GM18951 (cell line): ENCODE results near the gene C19orf47.
"Not testable (repeated sequence)": the region's sequence is repeated elsewhere in the genome, so short reads cannot be mapped to it uniquely, and the experiment has no call there.

Source experiments
- POLR2A ChIP-seq: IDR thresholded peaks from 4 replicates; pipeline ENCODE4 v1.6.1; 2011; ENCODE audit warnings: mild to moderate bottlenecking; ENCODE audit not compliant: insufficient read length, insufficient read depth; ENCODE audit errors: extremely low read depth
- in situ Hi-C: fragments of 300-500 bp; cut with MboI; formaldehyde crosslinking; loops from one replicate; pipeline ENCODE4 v1.12.0; 2022; ENCODE audit warnings: low sequenced_read_pairs, mixed read lengths, inconsistent platforms; ENCODE audit not compliant: unreplicated experiment

The C19orf47 gene

GRCh38 chr19:40348961-40349507, 837 bp upstream of the C19orf47 start:
- TF ChIP-seq POLR2A: no peak
- in situ Hi-C loops: no loop called here

- in situ Hi-C loops: no loop called here
These were observed 3.8 kb downstream of the C19orf47 start for GRCh38 chr19:40344422-40344821.

GRCh38 chr19:40342644-40343311, 5.4 kb downstream of the C19orf47 start:
- in situ Hi-C loops: no loop called here
- no peak for TF ChIP-seq POLR2A

More at GRCh38 chr19:40344422-40344821, 3.8 kb downstream of the C19orf47 start:
- TF ChIP-seq POLR2A: no peak

GRCh38 chr19:40341601-40342482, 6.4 kb downstream of the C19orf47 start:
- in situ Hi-C loops: no loop called here

GRCh38 chr19:40339018-40339728, 9.0 kb downstream of the C19orf47 start:
- in situ Hi-C loops: no loop called here
- TF ChIP-seq POLR2A: no peak

More at GRCh38 chr19:40341601-40342482, 6.4 kb downstream of the C19orf47 start:
- TF ChIP-seq POLR2A: no peak

- in situ Hi-C loops: no loop called here
These were observed 10.6 kb downstream of the C19orf47 start for GRCh38 chr19:40337594-40337993.

GRCh38 chr19:40337107-40337506, 11.1 kb downstream of the C19orf47 start:
- no peak for TF ChIP-seq POLR2A
- in situ Hi-C loops: no loop called here

More at GRCh38 chr19:40337594-40337993, 10.6 kb downstream of the C19orf47 start:
- TF ChIP-seq POLR2A: no peak

- no peak for TF ChIP-seq POLR2A
- in situ Hi-C loops: no loop called here
These were observed 11.6 kb downstream of the C19orf47 start for GRCh38 chr19:40336601-40336900.

- in situ Hi-C loops: no loop called here
- no peak for TF ChIP-seq POLR2A
These were observed 12.2 kb downstream of the C19orf47 start for GRCh38 chr19:40335855-40336600.

- in situ Hi-C loops: no loop called here
- TF ChIP-seq POLR2A: no peak
These were observed 13.1 kb downstream of the C19orf47 start for GRCh38 chr19:40335101-40335500.

- in situ Hi-C loops: not testable (repeated sequence)
These were observed 15.1 kb downstream of the C19orf47 start for GRCh38 chr19:40333083-40333482.

GRCh38 chr19:40332669-40333068, 15.5 kb downstream of the C19orf47 start:
- in situ Hi-C loops: no loop called here
- TF ChIP-seq POLR2A: no peak
